Smooth muscle cell (in vitro differentiated cells): ENCODE results near the gene URB1. TPM values are rescaled to one million over a fixed set of nuclear protein-coding genes. Genes with fewer than 3 reads are reported as not detected.

Experiments used
- DNase-seq: peaks from one replicate; lab custom pipeline; 2025; ENCODE audit not compliant: unreplicated experiment; lab: John Stamatoyannopoulos, UW
- H2AFZ ChIP-seq: fragments of 200-600 bp; sonication (generic); 2 replicates; pipeline ENCODE4 v1.6.0; 2016; ENCODE audit warnings: antibody characterized with exemption, low read depth, mild to moderate bottlenecking
- H3F3A ChIP-seq: fragments of 200-600 bp; sonication (generic); 2 replicates; pipeline ENCODE4 v1.6.0; 2017; ENCODE audit warnings: antibody characterized with exemption, low read depth
- H3K27ac ChIP-seq: fragments of 200-600 bp; sonication (generic); 2 replicates; pipeline ENCODE4 v1.5.1; 2016; ENCODE audit warnings: low read depth, mild to moderate bottlenecking
- H3K27me3 ChIP-seq: fragments of 200-600 bp; sonication (generic); 2 replicates; pipeline ENCODE4 v1.6.1; 2016; ENCODE audit warnings: low read depth, mild to moderate bottlenecking
- H3K36me3 ChIP-seq: fragments of 200-600 bp; sonication (generic); 2 replicates; pipeline ENCODE4 v1.5.1; 2016; ENCODE audit warnings: low read depth
- H3K4me1 ChIP-seq: fragments of 200-600 bp; sonication (generic); 2 replicates; pipeline ENCODE4 v1.5.1; 2016; ENCODE audit warnings: low read depth
- H3K4me2 ChIP-seq: fragments of 200-600 bp; sonication (generic); 2 replicates; pipeline ENCODE4 v1.6.0; 2016; ENCODE audit warnings: mild to moderate bottlenecking
- H3K4me3 ChIP-seq: fragments of 200-600 bp; sonication (generic); 2 replicates; pipeline ENCODE4 v1.5.1; 2016; ENCODE audit warnings: mild to moderate bottlenecking
- H3K79me2 ChIP-seq: fragments of 200-600 bp; sonication (generic); 2 replicates; pipeline ENCODE4 v1.6.0; 2016; ENCODE audit warnings: low read depth, mild to moderate bottlenecking
- H3K9ac ChIP-seq: fragments of 200-600 bp; sonication (generic); 2 replicates; pipeline ENCODE4 v1.6.0; 2016; ENCODE audit warnings: low read depth
- H3K9me3 ChIP-seq: fragments of 200-600 bp; sonication (generic); replicated peaks from 2 replicates; pipeline ENCODE4 v1.5.1; 2016; ENCODE audit warnings: low read depth
- H4K20me1 ChIP-seq: fragments of 200-600 bp; sonication (generic); 2 replicates; pipeline ENCODE4 v1.6.0; 2016; ENCODE audit warnings: low read depth
- WGBS: methylation state at CpG from one replicate; pipeline ENCODE4 v1.1.7; 2016; ENCODE audit warnings: low lambda C conversion rate; 5-methylcytosine and 5-hydroxymethylcytosine counted together
- polyA plus RNA-seq: library from polyadenylated mRNA; unstranded; fragments of >200 nt; fragmentation: Nextera tagmentation; extraction: Ambion mirVana; gene quantifications from 2 replicates; pipeline ENCODE4 v1.2.1, GENCODE V29; 2016
- total RNA-seq: library from RNA; depleted of rRNA; stranded (reverse); fragments of >200 nt; gene quantifications from 2 replicates; pipeline ENCODE4 v1.2.3, GENCODE V29; 2014
- TF ChIP-seq, protein P1 (sequence below): fragments of 200-600 bp; sonication (generic); IDR thresholded peaks from 2 replicates; pipeline ENCODE4 v1.5.1; 2017; ENCODE audit warnings: borderline replicate concordance, mild to moderate bottlenecking, antibody characterized with exemption; ENCODE audit not compliant: insufficient read depth, poor library complexity, severe bottlenecking

The URB1 gene
- total and polyA plus RNA-seq, 2 experiments from 2014 or later = 2.8 to 6.2 TPM

DNA sequence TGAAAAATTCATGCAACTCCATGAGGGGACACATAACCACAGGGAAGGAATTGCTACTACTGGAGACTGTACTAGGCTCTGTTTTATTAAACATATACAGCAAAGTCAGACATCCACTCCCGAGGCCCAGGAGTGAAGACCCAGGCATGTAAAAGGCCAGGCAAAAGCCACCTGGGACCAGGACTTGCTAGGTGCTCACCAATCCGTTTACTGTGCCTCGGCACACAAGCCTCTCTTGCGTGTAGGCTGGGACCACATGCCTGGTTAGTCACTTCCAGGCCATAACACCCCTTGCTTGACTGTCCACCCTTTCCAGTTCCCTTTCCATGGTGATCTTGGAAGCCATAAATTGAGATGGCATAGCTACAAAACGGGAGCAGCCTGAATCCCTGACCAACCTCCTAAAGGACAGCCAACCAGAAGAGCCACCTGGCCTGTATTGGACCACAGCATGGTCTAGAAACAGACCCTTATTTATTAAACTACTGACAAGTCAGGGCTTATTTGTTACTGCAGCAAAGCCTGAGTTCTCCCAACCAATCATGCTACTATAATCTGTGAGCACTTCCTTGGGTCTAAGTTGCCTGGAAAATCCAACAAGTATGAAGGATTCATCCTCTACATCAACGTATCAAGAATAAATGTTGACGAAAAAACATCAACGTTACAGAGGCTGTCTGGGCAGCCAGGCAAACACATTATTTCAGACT lies 39.7 kb downstream of the URB1 start:
- TF ChIP-seq, protein P1, sequence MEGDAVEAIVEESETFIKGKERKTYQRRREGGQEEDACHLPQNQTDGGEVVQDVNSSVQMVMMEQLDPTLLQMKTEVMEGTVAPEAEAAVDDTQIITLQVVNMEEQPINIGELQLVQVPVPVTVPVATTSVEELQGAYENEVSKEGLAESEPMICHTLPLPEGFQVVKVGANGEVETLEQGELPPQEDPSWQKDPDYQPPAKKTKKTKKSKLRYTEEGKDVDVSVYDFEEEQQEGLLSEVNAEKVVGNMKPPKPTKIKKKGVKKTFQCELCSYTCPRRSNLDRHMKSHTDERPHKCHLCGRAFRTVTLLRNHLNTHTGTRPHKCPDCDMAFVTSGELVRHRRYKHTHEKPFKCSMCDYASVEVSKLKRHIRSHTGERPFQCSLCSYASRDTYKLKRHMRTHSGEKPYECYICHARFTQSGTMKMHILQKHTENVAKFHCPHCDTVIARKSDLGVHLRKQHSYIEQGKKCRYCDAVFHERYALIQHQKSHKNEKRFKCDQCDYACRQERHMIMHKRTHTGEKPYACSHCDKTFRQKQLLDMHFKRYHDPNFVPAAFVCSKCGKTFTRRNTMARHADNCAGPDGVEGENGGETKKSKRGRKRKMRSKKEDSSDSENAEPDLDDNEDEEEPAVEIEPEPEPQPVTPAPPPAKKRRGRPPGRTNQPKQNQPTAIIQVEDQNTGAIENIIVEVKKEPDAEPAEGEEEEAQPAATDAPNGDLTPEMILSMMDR = no peak
- no peak overlapping the region for H3K4me3 ChIP-seq
- no peak overlapping the region for H3K9ac ChIP-seq
- H3K27me3 ChIP-seq = no peaks in the 10 kb centered on the region
- H4K20me1 ChIP-seq = no peaks in the 10 kb centered on the region
- H2AFZ ChIP-seq = no peak overlapping the region
- 92% methylated on average over 8 of the region's 8 CpGs for WGBS
- H3K27ac ChIP-seq = no peak overlapping the region
- H3K36me3 ChIP-seq = peaks cover 10% of the 10 kb centered on the region
- H3K9me3 ChIP-seq = no peaks in the 10 kb centered on the region
- no peak for DNase-seq
- no peaks in the 10 kb centered on the region for H3F3A ChIP-seq
- H3K79me2 ChIP-seq = no peaks in the 10 kb centered on the region
- H3K4me2 ChIP-seq = no peak overlapping the region
- H3K4me1 ChIP-seq = no peaks in the 10 kb centered on the region

DNA sequence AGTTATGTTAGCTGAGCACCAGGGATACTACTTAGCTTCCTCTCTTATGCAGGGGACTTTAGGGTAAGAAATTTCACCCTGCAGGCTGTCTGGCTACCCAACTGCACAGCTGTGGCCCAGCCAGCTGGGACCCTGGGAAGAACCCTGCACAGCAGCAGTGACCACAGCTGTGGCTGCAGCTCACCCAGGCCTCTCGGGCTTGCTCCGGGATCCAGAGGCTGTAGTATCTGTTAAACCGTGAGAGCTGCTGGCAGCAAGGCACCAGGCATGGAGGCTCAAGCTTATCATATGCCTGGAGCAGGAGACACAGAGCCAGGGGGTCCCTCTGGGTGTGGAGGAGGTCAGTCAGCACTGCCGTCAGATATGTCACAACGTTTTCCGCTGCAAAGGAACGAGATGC lies 40.3 kb downstream of the URB1 start:
- 84% methylated on average over 7 of the region's 7 CpGs for WGBS
- no peaks in the 10 kb centered on the region for H3K9me3 ChIP-seq
- DNase-seq = no peak
- no peak overlapping the region for H3K9ac ChIP-seq
- H3K27me3 ChIP-seq = no peaks in the 10 kb centered on the region
- no peaks in the 10 kb centered on the region for H3K79me2 ChIP-seq
- peaks cover 10% of the 10 kb centered on the region for H3K36me3 ChIP-seq
- H4K20me1 ChIP-seq = no peaks in the 10 kb centered on the region
- no peak overlapping the region for H3K27ac ChIP-seq
- H3F3A ChIP-seq = no peaks in the 10 kb centered on the region
- no peak overlapping the region for H3K4me2 ChIP-seq
- TF ChIP-seq, protein P1 = no peak
- H3K4me3 ChIP-seq = no peak overlapping the region
- no peak overlapping the region for H2AFZ ChIP-seq
- H3K4me1 ChIP-seq = no peaks in the 10 kb centered on the region

DNA sequence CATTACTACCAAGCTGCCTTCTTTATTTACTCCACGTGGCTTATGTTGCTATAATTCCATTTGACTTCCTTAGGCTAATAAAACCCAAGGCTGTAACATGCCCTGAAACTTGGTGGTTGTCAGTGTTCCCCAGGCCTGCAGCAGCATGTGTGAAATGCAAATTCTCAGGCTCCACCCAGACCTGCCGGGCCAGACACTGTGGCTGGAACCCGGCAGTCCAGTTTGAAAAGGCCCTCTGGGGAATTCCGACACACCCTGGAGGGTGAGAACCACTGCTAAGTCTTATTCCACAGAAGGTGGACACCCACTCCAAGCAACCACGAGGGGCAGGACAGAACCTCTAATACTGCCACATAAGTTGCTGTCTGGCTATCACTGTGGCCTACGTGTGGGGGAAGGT lies 41.4 kb downstream of the URB1 start:
- DNase-seq = no peak
- TF ChIP-seq, protein P1 = no peak
- no peak overlapping the region for H3K4me3 ChIP-seq
- no peaks in the 10 kb centered on the region for H3K4me1 ChIP-seq
- no peaks in the 10 kb centered on the region for H3K27me3 ChIP-seq
- H3K9me3 ChIP-seq = no peaks in the 10 kb centered on the region
- H3K27ac ChIP-seq = no peak overlapping the region
- H3K36me3 ChIP-seq = peaks cover 14% of the 10 kb centered on the region
- H3K4me2 ChIP-seq = no peak overlapping the region
- H3F3A ChIP-seq = no peaks in the 10 kb centered on the region
- H3K79me2 ChIP-seq = no peaks in the 10 kb centered on the region
- H4K20me1 ChIP-seq = no peaks in the 10 kb centered on the region
- 59% methylated on average over 6 of the region's 6 CpGs for WGBS
- H2AFZ ChIP-seq = no peak overlapping the region
- H3K9ac ChIP-seq = no peak overlapping the region

DNA sequence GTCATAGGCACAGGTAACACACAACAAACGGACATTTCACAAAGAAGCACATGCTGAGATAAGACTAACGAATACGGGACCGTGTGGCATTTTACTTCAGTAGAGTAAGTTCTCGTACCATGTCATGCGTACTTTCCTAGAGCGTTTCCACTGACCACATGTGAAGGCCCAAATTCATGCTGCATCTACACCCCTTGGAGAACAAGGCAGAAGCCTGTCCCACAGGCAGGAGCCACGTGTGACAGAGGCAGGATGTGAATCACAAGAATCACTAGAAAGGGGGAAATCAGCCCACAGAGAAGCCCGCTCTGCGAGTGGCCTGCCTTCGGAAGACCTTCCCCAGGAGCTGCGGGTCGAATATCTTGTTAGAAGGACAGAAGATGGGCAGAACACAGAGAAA lies 41.8 kb downstream of the URB1 start:
- H3F3A ChIP-seq = no peaks in the 10 kb centered on the region
- peaks cover 18% of the 10 kb centered on the region for H3K36me3 ChIP-seq
- H4K20me1 ChIP-seq = no peaks in the 10 kb centered on the region
- DNase-seq = no peak
- no peak overlapping the region for H3K27ac ChIP-seq
- H3K4me2 ChIP-seq = no peak overlapping the region
- no peak overlapping the region for H3K4me3 ChIP-seq
- no peak overlapping the region for H3K9ac ChIP-seq
- no peaks in the 10 kb centered on the region for H3K27me3 ChIP-seq
- WGBS = 93% methylated on average over 13 of the region's 13 CpGs
- no peak overlapping the region for H2AFZ ChIP-seq
- H3K79me2 ChIP-seq = no peaks in the 10 kb centered on the region
- H3K9me3 ChIP-seq = no peaks in the 10 kb centered on the region
- H3K4me1 ChIP-seq = no peaks in the 10 kb centered on the region
- TF ChIP-seq, protein P1 = no peak
